HUES64 (cell line): ENCODE measurements around the gene PAK5.

Experiments
- H3K27ac ChIP-seq: 2 replicates; pipeline ENCODE4 v1.7.0; 2013; ENCODE audit warnings: low read depth, low read length, inconsistent platforms
- H3K27me3 ChIP-seq: 2 replicates; pipeline ENCODE4 v1.6.1; 2013; ENCODE audit warnings: mild to moderate bottlenecking, low read length; ENCODE audit not compliant: insufficient read depth
- H3K36me3 ChIP-seq: 2 replicates; pipeline ENCODE4 v1.6.1; 2013; ENCODE audit warnings: mild to moderate bottlenecking, low read length; ENCODE audit not compliant: insufficient read depth
- H3K4me1 ChIP-seq: 2 replicates; pipeline ENCODE4 v1.6.1; 2013; ENCODE audit warnings: mild to moderate bottlenecking, low read length, moderate library complexity; ENCODE audit not compliant: insufficient read depth
- H3K4me3 ChIP-seq: 2 replicates; pipeline ENCODE4 v1.5.1; 2013; ENCODE audit warnings: mild to moderate bottlenecking, low read length, moderate library complexity
- H3K9ac ChIP-seq: 2 replicates; pipeline ENCODE4 v1.6.1; 2013; ENCODE audit warnings: mild to moderate bottlenecking, low read depth, low read length
- H3K9me3 ChIP-seq: 2 replicates; pipeline ENCODE4 v1.6.1; 2013; ENCODE audit warnings: low read depth, low read length; ENCODE audit not compliant: insufficient read depth
- WGBS: fragments of 150-250, 120-280 bp; methylation state at CpG from one replicate; pipeline ENCODE4 v1.1.7; 2013; ENCODE audit warnings: missing lambda C conversion rate; 5-methylcytosine and 5-hydroxymethylcytosine counted together

Gene PAK5

GRCh38 chr20:9740486-9740885 is 98.4 kb downstream of the PAK5 start:
- Histone ChIP-seq H3K36me3 (no peaks in the 10 kb centered on the region), H3K27me3 (no peaks in the 10 kb centered on the region), H3K9me3 (peaks cover 3% of the 10 kb centered on the region; the same call in 1 of the 2 replicates), H3K4me1 (no peaks in the 10 kb centered on the region), H3K4me3 (no peak overlapping the region), H3K27ac (no peak overlapping the region), H3K9ac (no peak overlapping the region)
- WGBS, result 93% methylated on average over 5 of the region's 5 CpGs

GRCh38 chr20:9739991-9740390 is 98.9 kb downstream of the PAK5 start:
- Histone ChIP-seq H3K27ac (no peak overlapping the region), H3K9ac (no peak overlapping the region), H3K9me3 (peaks cover 3% of the 10 kb centered on the region; the same call in 1 of the 2 replicates), H3K4me3 (no peak overlapping the region), H3K36me3 (no peaks in the 10 kb centered on the region), H3K27me3 (no peaks in the 10 kb centered on the region), H3K4me1 (no peaks in the 10 kb centered on the region)
- WGBS, result 90% methylated on average over 4 of the region's 4 CpGs

GRCh38 chr20:9736373-9736772 is 102.5 kb downstream of the PAK5 start:
- Histone ChIP-seq H3K9me3 (peaks cover 3% of the 10 kb centered on the region; the same call in 1 of the 2 replicates), H3K36me3 (no peaks in the 10 kb centered on the region), H3K27ac (no peak overlapping the region), H3K4me1 (no peaks in the 10 kb centered on the region), H3K9ac (no peak overlapping the region), H3K27me3 (no peaks in the 10 kb centered on the region), H3K4me3 (no peak overlapping the region)
- 97% methylated on average over 2 of the region's 2 CpGs for WGBS

GRCh38 chr20:9723501-9724202 is 115.2 kb downstream of the PAK5 start:
- no peaks in the 10 kb centered on the region for H3K27me3 ChIP-seq
- no peaks in the 10 kb centered on the region for H3K9me3 ChIP-seq
- H3K4me3 ChIP-seq, result no peak overlapping the region
- WGBS, result 91% methylated on average over 7 of the region's 7 CpGs
- no peaks in the 10 kb centered on the region for H3K36me3 ChIP-seq
- no peak overlapping the region for H3K27ac ChIP-seq
- no peaks in the 10 kb centered on the region for H3K4me1 ChIP-seq
- H3K9ac ChIP-seq, result no peak overlapping the region

GRCh38 chr20:9711872-9712271 is 127.0 kb downstream of the PAK5 start:
- Histone ChIP-seq H3K4me3 (no peak overlapping the region), H3K4me1 (no peaks in the 10 kb centered on the region), H3K27me3 (no peaks in the 10 kb centered on the region), H3K9me3 (no peaks in the 10 kb centered on the region), H3K36me3 (no peaks in the 10 kb centered on the region), H3K9ac (no peak overlapping the region), H3K27ac (no peak overlapping the region)
- WGBS, result 84% methylated on average over 2 of the region's 2 CpGs

- Histone ChIP-seq H3K4me3 (no peak overlapping the region), H3K9ac (no peak overlapping the region), H3K4me1 (no peaks in the 10 kb centered on the region), H3K36me3 (no peaks in the 10 kb centered on the region), H3K27ac (no peak overlapping the region), H3K27me3 (no peaks in the 10 kb centered on the region), H3K9me3 (no peaks in the 10 kb centered on the region)
- WGBS, result 94% methylated on average over 3 of the region's 3 CpGs
Observed at GRCh38 chr20:9710685-9711084, 128.2 kb downstream of the PAK5 start.

- no peak overlapping the region for H3K27ac ChIP-seq
Observed at GRCh38 chr20:9705722-9706476, 133.0 kb downstream of the PAK5 start.

GRCh38 chr20:9699181-9699580 is 139.7 kb downstream of the PAK5 start:
- Histone ChIP-seq H3K27me3 (no peaks in the 10 kb centered on the region), H3K4me3 (no peak overlapping the region), H3K4me1 (peaks cover 11% of the 10 kb centered on the region; the same call in 1 of the 2 replicates), H3K27ac (peak overlapping the region; percentile 22; the same call in 1 of the 2 replicates), H3K36me3 (no peaks in the 10 kb centered on the region), H3K9me3 (no peaks in the 10 kb centered on the region), H3K9ac (0 out of 2 replicates have a peak overlapping the region, but pooled peaks have one; percentile 14)

More at GRCh38 chr20:9705722-9706476, 133.0 kb downstream of the PAK5 start:
- no peaks in the 10 kb centered on the region for H3K9me3 ChIP-seq
- H3K9ac ChIP-seq, result no peak overlapping the region
- no peaks in the 10 kb centered on the region for H3K27me3 ChIP-seq
- no peaks in the 10 kb centered on the region for H3K4me1 ChIP-seq
- H3K4me3 ChIP-seq, result no peak overlapping the region
- no peaks in the 10 kb centered on the region for H3K36me3 ChIP-seq
- WGBS, result 93% methylated on average over 4 of the region's 4 CpGs

GRCh38 chr20:9689041-9689440 is 149.8 kb downstream of the PAK5 start:
- Histone ChIP-seq H3K27me3 (no peaks in the 10 kb centered on the region), H3K9me3 (no peaks in the 10 kb centered on the region), H3K27ac (no peak overlapping the region), H3K4me1 (peaks cover 3% of the 10 kb centered on the region; the same call in 1 of the 2 replicates), H3K36me3 (no peaks in the 10 kb centered on the region), H3K4me3 (no peak overlapping the region), H3K9ac (no peak overlapping the region)
- 80% methylated on average over 4 of the region's 5 CpGs for WGBS

GRCh38 chr20:9686866-9687265 is 152.0 kb downstream of the PAK5 start:
- H3K9me3 ChIP-seq, result no peaks in the 10 kb centered on the region
- H3K27me3 ChIP-seq, result no peaks in the 10 kb centered on the region
- H3K36me3 ChIP-seq, result no peaks in the 10 kb centered on the region
- H3K27ac ChIP-seq, result no peak overlapping the region
- WGBS, result 93% methylated on average over 2 of the region's 2 CpGs
- peaks cover 3% of the 10 kb centered on the region; the same call in 1 of the 2 replicates for H3K4me1 ChIP-seq
- no peak overlapping the region for H3K4me3 ChIP-seq
- H3K9ac ChIP-seq, result no peak overlapping the region

- WGBS, result 66% methylated on average over 4 of the region's 4 CpGs
- no peak overlapping the region for H3K4me3 ChIP-seq
- H3K9me3 ChIP-seq, result no peaks in the 10 kb centered on the region
- peaks cover 3% of the 10 kb centered on the region; the same call in 1 of the 2 replicates for H3K4me1 ChIP-seq
- H3K9ac ChIP-seq, result no peak overlapping the region
- no peak overlapping the region for H3K27ac ChIP-seq
- H3K27me3 ChIP-seq, result no peaks in the 10 kb centered on the region
- H3K36me3 ChIP-seq, result no peaks in the 10 kb centered on the region
Observed at GRCh38 chr20:9686455-9686854, 152.4 kb downstream of the PAK5 start.
